CD4-positive, alpha-beta T cell treated with Interleukin-17A for 1 hour (primary cell): ENCODE measurements around the gene VAMP7.
A peak's percentile ranks its signal among the peaks of the same experiment; 100 is the strongest.
"Not testable (repeated sequence)": the region's sequence is repeated elsewhere in the genome, so short reads cannot be mapped to it uniquely, and the experiment has no call there.

Source experiments
- DNase-seq: peaks from one replicate; pipeline ENCODE4 v3.0.0-alpha.2; 2020

The VAMP7 gene

DNA sequence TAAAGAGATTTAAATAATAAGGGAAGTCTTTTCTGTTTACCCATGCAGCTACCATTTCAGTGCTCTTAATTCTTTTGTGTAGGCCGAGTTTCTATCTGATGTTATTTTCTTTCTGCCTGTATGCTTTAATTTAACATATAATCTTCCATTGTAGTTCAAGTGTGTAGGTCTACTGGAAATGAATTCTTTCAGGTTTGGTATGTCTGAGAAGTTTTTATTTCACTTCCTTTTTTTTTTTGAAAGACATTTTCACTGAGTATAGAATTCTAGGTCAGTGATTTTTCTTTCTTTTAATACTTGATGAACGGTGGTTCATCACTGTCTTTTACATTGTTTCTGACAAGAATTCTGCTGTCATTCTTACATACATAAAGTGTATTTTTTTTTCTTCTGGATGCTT is 42.1 kb downstream of the VAMP7 start:
- no peak for DNase-seq

GRCh38 chrX:155930852-155931618 is 49.9 kb downstream of the VAMP7 start:
- not testable (repeated sequence) for DNase-seq

DNA sequence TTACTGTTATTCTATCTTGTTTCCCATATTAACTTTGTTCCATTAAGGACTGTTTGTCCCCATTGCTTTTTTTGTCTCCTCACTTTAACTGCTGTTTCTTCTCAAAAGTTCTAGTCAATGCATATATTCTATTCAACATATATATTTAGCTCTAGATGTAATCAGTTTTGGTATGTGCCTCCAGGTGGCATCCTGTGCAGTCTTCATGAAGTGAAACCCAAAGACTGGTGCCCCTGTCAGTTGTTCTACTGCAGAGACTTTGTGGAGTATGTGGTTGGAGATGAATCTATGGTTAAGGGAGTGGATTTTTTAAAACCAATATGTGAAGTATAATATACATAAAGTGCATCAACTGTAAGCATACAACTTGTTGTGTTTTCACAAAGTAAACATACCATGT is 57.0 kb downstream of the VAMP7 start:
- no peak for DNase-seq

DNA sequence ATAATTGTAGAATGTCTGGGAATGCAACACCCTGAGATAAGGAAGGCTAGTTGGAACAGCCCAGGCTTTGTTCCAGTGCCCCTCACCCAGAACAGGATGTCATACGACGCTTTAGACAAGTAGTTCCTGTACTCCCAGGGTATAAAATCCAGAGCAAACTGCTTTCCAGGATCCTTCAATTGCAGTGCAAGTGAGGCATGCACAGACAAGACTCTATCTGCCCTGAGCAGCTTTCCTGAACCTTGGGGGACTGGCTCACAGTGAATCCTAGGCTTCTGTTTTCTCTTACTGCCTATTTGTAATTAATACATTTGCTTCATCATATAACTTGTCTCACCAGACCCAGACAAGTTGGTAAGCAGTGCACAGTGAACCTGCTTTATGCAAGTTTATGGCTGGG is 68.0 kb downstream of the VAMP7 start:
- no peak for DNase-seq

DNA sequence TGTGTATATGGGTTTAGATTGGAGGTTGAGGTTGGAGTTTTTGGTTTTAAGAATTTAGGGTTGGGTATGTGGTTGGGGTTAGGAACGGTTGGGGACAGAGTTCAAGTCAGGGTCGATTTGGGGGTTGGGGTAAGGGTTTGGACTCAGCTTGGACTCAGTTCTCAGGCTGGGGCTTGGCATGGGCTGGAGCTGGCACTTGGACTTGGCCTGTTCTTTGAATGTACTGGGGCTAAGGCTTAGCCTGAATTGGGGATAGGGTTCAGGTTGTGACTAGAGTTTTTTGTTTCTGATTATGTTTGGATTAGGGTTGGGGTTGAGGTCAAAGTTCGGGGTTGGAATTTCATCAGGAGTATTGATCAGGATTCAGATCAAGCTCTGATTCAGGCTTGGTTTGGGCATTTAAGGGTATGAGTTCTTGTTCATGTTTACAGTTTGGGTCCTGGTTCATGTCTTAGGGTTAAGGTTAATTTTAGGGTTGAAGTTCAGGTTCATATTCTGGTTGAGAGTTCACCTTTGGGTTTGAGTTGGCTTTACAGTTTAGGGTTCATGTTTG is 70.2 kb downstream of the VAMP7 start:
- no peak for DNase-seq

DNA sequence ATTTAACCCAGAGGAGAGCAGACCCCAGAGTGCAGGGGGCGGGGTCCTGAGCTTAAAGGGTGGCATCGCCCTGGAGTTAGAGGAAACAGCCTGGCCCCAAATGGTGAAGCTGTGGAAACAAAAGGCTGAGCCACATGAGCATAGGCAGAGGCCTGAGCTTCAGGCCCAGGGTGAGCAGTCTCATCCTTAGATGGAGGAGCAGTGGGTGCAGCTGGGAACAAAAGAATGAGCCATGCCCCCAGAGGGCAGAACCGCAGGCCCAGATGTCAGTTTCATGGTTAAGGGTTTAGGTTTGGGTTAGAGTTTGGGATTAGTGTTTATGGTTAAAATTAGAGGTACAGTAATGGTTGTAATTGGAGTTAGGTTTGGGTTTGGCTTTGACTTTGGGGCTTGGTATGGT is 71.9 kb downstream of the VAMP7 start:
- no peak for DNase-seq

- no peak for DNase-seq
These were observed 73.6 kb downstream of the VAMP7 start for GRCh38 chrX:155954793-155955192.

GRCh38 chrX:155956099-155956498 is 75.0 kb downstream of the VAMP7 start:
- no peak for DNase-seq

DNA sequence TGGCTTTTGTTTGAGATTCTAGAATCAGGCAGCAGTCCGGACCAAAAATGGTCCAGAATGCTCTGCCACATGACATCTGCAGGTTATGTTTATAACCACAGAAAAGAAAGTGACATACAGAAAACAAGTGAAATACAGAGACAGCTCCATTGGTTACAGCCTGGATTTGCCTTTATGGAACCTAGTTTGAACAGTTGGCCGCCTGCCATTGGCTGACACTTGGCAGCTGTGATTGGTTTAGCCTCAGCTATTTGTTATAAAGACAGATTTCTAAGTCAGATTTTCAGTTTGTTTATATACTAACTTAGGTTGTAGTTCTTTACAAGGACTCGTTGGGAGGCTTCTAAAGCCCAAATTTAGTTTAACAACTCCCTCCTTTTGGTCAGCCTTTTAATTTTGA is 75.5 kb downstream of the VAMP7 start:
- DNase-seq, result no peak

- no peak for DNase-seq
These were observed 76.7 kb downstream of the VAMP7 start for GRCh38 chrX:155957843-155958242.

DNA sequence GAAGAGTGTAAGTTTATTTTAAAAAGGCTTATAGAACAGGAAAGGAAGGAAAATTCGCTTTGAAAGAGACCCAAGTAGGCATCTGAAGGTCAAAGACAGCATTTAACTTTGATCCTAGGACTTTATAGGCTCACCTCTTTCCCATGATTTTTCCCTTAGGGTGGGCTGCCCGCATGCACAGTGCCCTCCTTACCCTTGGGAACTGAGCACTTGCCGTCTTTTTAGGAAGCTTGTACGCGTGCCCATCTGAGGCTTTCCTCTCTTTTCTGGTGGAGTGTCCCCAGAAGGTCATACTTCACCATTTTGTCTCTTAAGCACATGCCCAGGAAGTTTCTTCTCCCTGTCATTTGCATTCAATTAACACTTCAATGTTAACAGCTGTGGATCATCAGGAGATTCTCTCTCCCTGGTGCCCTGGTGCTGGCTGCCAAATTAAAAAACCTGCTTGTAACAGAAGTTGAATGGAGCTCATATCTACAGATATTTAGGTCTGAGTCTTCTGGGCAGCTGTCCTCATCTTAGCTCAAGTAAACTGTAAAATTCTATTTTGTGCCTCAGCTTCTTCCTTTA is 78.0 kb downstream of the VAMP7 start:
- no peak for DNase-seq

- DNase-seq, result no peak
These were observed 81.8 kb downstream of the VAMP7 start for GRCh38 chrX:155962906-155963305.

GRCh38 chrX:155966876-155967275 is 85.7 kb downstream of the VAMP7 start:
- DNase-seq, result peak; percentile 42

GRCh38 chrX:155967653-155968325 is 86.6 kb downstream of the VAMP7 start:
- no peak for DNase-seq

- DNase-seq, result no peak
These were observed 87.1 kb downstream of the VAMP7 start for GRCh38 chrX:155968326-155968661.

DNA sequence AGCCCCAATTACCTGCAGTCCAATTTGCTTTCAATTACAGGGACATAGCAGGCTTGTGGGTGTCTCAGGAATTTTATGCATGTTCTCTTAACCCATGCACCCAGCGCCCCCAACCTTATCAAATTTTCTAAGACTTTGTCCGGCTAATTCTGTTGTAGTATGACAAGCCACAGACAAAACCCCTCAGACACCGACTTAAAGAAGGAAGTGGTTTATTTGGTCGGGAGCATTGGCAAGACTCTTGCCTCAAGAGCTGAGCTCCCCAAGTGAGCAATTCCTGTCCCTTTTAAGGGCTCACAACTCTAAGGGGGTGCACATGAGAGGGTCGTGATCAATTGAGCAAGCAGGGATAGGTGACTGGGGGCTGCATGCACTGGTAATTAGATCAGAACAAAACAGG is 87.6 kb downstream of the VAMP7 start:
- DNase-seq, result no peak

GRCh38 chrX:155971658-155972057 is 90.5 kb downstream of the VAMP7 start:
- DNase-seq, result not testable (repeated sequence)

DNA sequence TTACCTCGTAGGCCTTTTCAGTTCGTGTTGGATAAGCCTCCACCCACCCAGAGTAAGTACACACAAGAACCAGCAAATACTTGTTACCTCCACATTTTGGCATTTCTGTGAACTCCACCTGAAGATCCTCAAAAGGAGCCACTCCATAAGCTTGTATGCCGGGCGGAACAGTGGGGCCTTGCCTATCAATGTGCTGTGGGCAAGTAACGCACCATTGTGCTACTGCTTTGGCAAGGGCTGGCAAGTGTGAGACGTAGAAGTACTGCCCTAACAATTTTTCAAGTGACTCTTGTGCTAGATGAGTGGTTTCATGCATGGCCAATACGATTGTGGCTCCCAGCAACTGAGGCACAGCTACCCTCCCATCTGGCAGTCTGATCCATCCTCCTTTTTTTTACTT is 91.1 kb downstream of the VAMP7 start:
- DNase-seq, result not testable (repeated sequence)

- no peak for DNase-seq
These were observed 102.2 kb downstream of the VAMP7 start for GRCh38 chrX:155983326-155983725.

DNA sequence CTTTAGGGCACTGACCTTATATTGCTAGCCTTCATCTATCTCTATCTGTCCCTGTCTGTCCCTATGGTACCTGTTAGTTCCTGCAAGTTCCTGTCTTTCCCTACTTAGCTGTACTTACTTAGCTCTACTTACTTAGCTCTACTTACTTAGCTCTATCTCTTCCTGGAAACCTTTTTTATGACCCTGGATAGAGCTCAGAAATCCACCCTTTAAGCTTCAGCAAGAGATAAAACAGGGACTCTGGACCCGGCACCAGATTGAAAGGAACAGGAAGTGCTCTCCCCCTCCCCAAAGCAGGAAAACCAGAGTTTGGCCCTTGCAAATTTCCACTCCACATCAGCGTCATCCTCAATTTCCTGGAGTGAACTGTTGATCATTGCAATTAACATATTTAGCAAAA is 104.1 kb downstream of the VAMP7 start:
- DNase-seq, result no peak

DNA sequence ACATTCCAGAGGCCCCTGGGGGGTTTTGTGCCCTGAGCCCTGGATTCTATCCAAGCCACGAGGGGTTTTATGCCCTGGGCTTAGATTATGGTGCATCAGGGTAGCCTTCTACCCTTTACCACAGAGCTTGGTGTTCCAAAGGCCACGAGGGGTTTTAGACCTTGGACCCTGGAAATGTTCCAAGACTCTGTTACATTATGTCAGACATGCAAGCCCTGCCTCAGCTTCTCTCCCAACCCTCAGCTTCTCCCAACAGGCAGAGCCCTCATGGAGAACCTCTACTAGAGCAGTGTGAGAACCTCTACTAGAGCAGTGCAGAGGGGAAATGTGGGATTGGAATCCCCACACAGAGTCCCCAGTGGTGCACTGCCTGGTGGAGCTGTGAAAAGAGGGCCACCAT is 105.8 kb downstream of the VAMP7 start:
- DNase-seq, result not testable (repeated sequence)

- no peak for DNase-seq
These were observed 107.7 kb downstream of the VAMP7 start for GRCh38 chrX:155988859-155989258.
